Mammary epithelial cell (primary cell): ENCODE data around the gene ARHGAP29.

ENCODE experiments used
- CTCF ChIP-seq, 2 donors: IDR thresholded peaks in 1 of 2; conservative IDR thresholded peaks in 1 of 2; 2 replicates each; pipeline ENCODE4 v1.5.1; 2011 to 2012; ENCODE audit warnings: inconsistent platforms in 2 of 2, low read length in 2 of 2, mild to moderate bottlenecking in 2 of 2, control low read depth in 1 of 2, low read depth in 1 of 2; ENCODE audit not compliant: insufficient read depth in 1 of 2; ENCODE audit errors: extremely low read depth in 1 of 2
- EZH2 ChIP-seq: IDR thresholded peaks from 2 replicates; pipeline ENCODE4 v1.6.1; 2012; ENCODE audit warnings: low read length, inconsistent platforms, borderline replicate concordance

- no peak for TF ChIP-seq CTCF (conservative IDR thresholded peaks at IDR 0.05 in 1 of 2, IDR thresholded peaks at IDR 0.05 in 1 of 2; ENCODE audit: extremely low read depth in 1 of 2, insufficient read depth in 1 of 2, low read depth in 1 of 2, low read length in 2 of 2)
- no peak for TF ChIP-seq EZH2
Observed at GRCh38 chr1:94165843-94166242, 71.5 kb downstream of the ARHGAP29 start.
